H1 (cell line): ENCODE results near the gene IL24. TPM values are rescaled to one million over a fixed set of nuclear protein-coding genes. Genes with fewer than 3 reads are reported as not detected.

Experiments used
- BACH1 ChIP-seq: IDR thresholded peaks from 2 replicates; pipeline ENCODE4 v1.6.1; 2012; ENCODE audit warnings: low read length, improper control_type of control experiment
- CHD1 ChIP-seq: IDR thresholded peaks from 2 replicates; pipeline ENCODE4 v1.6.1; 2012; ENCODE audit warnings: low read depth, low read length, improper control_type of control experiment
- KDM1A ChIP-seq: fragments of 200-600, 300-600 bp; sonication (generic); IDR thresholded peaks from 2 replicates; pipeline ENCODE4 v1.7.1; 2016; ENCODE audit warnings: mild to moderate bottlenecking, low read length, borderline replicate concordance
- NRF1 ChIP-seq: IDR thresholded peaks from 2 replicates; pipeline ENCODE4 v1.6.1; 2011; ENCODE audit warnings: mild to moderate bottlenecking, low read depth, low read length, improper control_type of control experiment
- RAD21 ChIP-seq, 2 experiments: IDR thresholded peaks in 1 of 2; conservative IDR thresholded peaks in 1 of 2; 2 replicates each; pipeline ENCODE4 v1.6.1; 2011; ENCODE audit warnings: low read depth in 2 of 2, low read length in 2 of 2, improper control_type of control experiment in 1 of 2, inconsistent platforms in 1 of 2, mild to moderate bottlenecking in 1 of 2, moderate library complexity in 1 of 2
- RFX5 ChIP-seq: IDR thresholded peaks from 2 replicates; pipeline ENCODE4 v1.6.1; 2011; ENCODE audit warnings: low read depth, low read length, improper control_type of control experiment, borderline replicate concordance
- polyA plus RNA-seq, 7 experiments: library from polyadenylated mRNA; depleted of rRNA in 3 of 7; stranded (reverse) in 5 of 7; unstranded in 2 of 7; fragments of >200 nt in 5 of 7; fragments of 200-250 nt in 2 of 7; gene quantifications; 1 replicate in 5 of 7; 2 replicates in 1 of 7; 4 replicates in 1 of 7; pipeline versions ENCODE4 v1.2.1 to v1.2.3, GENCODE V29; 2011 to 2013; ENCODE audit warnings: missing spikeins in 2 of 7, mixed read lengths in 2 of 7
- total RNA-seq: library from RNA; stranded (reverse); fragmentation: NEBNext Ultra II Directional; extraction: Animal tissue kit (Norgen Biotek cat#: 25700); gene quantifications from 2 replicates; pipeline ENCODE4 v1.2.1, GENCODE V29; 2021

The IL24 gene
- total and polyA plus RNA-seq, 2 of the 8 experiments (the other 6 are each of a cell fraction or from before 2014, with no cell fraction given) = not detected

DNA sequence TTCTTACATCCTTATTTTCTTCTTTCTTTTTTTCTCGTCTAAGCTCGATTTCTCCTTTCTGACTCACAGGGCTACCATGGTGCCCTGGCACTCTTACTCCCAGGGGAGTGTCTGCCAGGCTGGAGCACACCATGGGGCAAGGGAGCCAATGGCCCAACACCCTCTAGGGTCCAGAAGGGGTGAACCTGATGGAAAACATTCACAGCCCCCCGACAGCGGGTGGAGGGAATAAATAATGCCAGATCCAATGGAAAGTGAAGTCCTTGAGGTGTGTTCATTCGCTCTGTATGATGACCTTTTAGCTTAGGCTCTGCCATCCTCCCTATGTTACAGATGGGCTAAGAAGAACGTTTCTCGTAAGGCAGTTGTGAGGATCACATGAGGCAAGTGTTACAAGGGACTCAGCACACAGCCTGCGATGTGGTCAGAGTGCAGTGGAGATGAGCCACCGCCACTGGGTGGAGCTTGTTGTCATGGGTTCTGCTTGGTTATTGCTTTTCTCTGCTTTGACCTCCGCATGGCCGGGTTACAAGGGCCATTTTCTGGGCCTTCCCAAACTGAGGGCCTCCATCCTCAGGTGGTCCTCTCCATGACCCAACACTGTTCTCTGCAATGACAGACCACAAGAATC is 28.0 kb downstream of the IL24 start (continued):
- TF ChIP-seq RAD21 (IDR thresholded peaks at IDR 0.05 in 1 of 2, conservative IDR thresholded peaks at IDR 0.05 in 1 of 2; ENCODE audit: low read depth in 2 of 2, low read length in 2 of 2) (peak in 1 of 2 experiments; percentile 35; a peak in 1 of 4 replicates), CHD1 (no peak), NRF1 (no peak), RFX5 (no peak), BACH1 (no peak), KDM1A (no peak)
